HepG2 (cell line): Measurements from ENCODE around the gene SLC25A11.

Source experiments
- ASH2L ChIP-seq: fragments of 300-600, 200-600 bp; sonication (generic); IDR thresholded peaks from 2 replicates; pipeline ENCODE4 v1.7.0; 2017; ENCODE audit warnings: low read depth, mild to moderate bottlenecking, moderate library complexity, mixed read lengths, low read length; ENCODE audit not compliant: insufficient read length
- HES4 ChIP-seq: sonication (generic); formaldehyde crosslinking; IDR thresholded peaks from 2 replicates; pipeline ENCODE4 v1.9.0; 2021; ENCODE audit warnings: mild to moderate bottlenecking, missing genetic modification reagents, borderline replicate concordance
- JUNB ChIP-seq: sonication (generic); formaldehyde crosslinking; IDR thresholded peaks from 2 replicates; pipeline ENCODE4 v1.8.0; 2022; ENCODE audit warnings: missing genetic modification reagents, mild to moderate bottlenecking, borderline replicate concordance
- RAD21 ChIP-seq: fragments of 450-650 bp; formaldehyde crosslinking; IDR thresholded peaks from 2 replicates; pipeline ENCODE4 v1.5.0; 2020; ENCODE audit warnings: mild to moderate bottlenecking
- TCF7L2 ChIP-seq: IDR thresholded peaks from 2 replicates; pipeline ENCODE4 v1.6.1; 2011; ENCODE audit warnings: mild to moderate bottlenecking, low read depth, low read length, moderate library complexity
- ZNF431 ChIP-seq: sonication (generic); formaldehyde crosslinking; IDR thresholded peaks from 2 replicates; pipeline ENCODE4 v1.9.0; 2022; ENCODE audit warnings: missing genetic modification reagents, low read depth, mild to moderate bottlenecking, borderline replicate concordance
- TF ChIP-seq, protein P1 (sequence below): sonication (generic); formaldehyde crosslinking; IDR thresholded peaks from 2 replicates; pipeline ENCODE4 v1.5.0; 2020; ENCODE audit warnings: mild to moderate bottlenecking, missing genetic modification reagents, moderate library complexity
- TF ChIP-seq, protein P2 (sequence below): IDR thresholded peaks from 2 replicates; pipeline ENCODE4 v1.6.1; 2016
- TF ChIP-seq, protein P3 (sequence below): sonication (generic); formaldehyde crosslinking; IDR thresholded peaks from 2 replicates; pipeline ENCODE4 v1.5.0; 2020; ENCODE audit warnings: mild to moderate bottlenecking, missing genetic modification reagents
- TF ChIP-seq, protein P4 (sequence below): sonication (generic); formaldehyde crosslinking; IDR thresholded peaks from 2 replicates; pipeline ENCODE4 v1.8.1; 2023; ENCODE audit warnings: mild to moderate bottlenecking, missing genetic modification reagents
- TF ChIP-seq, protein P5 (sequence below): sonication (generic); formaldehyde crosslinking; IDR thresholded peaks from 2 replicates; pipeline ENCODE4 v1.8.0; 2022; ENCODE audit warnings: mild to moderate bottlenecking, missing genetic modification reagents, moderate library complexity

DNA sequence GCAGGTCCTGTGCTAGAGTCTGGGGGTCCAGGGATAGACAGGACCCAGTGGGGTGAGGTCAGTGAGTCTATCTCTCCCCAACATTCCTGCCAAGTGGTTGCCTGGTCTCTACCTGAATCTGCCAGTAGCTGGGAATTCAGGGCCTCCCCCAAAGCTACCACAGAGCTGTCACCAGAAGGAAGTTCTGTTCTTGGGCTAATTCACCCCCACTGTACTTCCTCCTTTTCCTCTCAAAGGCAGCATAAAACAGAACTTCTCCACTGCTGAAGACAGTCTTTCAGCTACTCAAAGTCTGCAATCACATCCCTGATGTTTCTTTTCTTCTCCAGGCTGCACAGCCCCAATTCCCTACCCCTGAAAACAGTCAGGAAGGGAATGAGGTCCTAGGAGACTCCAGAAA, 38.9 kb upstream of the SLC25A11 start:
- no peak for TF ChIP-seq HES4 (CRISPR knock-in tag)
- TF ChIP-seq, protein P1, sequence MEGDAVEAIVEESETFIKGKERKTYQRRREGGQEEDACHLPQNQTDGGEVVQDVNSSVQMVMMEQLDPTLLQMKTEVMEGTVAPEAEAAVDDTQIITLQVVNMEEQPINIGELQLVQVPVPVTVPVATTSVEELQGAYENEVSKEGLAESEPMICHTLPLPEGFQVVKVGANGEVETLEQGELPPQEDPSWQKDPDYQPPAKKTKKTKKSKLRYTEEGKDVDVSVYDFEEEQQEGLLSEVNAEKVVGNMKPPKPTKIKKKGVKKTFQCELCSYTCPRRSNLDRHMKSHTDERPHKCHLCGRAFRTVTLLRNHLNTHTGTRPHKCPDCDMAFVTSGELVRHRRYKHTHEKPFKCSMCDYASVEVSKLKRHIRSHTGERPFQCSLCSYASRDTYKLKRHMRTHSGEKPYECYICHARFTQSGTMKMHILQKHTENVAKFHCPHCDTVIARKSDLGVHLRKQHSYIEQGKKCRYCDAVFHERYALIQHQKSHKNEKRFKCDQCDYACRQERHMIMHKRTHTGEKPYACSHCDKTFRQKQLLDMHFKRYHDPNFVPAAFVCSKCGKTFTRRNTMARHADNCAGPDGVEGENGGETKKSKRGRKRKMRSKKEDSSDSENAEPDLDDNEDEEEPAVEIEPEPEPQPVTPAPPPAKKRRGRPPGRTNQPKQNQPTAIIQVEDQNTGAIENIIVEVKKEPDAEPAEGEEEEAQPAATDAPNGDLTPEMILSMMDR (CRISPR knock-in tag): no peak
- TF ChIP-seq, protein P2, sequence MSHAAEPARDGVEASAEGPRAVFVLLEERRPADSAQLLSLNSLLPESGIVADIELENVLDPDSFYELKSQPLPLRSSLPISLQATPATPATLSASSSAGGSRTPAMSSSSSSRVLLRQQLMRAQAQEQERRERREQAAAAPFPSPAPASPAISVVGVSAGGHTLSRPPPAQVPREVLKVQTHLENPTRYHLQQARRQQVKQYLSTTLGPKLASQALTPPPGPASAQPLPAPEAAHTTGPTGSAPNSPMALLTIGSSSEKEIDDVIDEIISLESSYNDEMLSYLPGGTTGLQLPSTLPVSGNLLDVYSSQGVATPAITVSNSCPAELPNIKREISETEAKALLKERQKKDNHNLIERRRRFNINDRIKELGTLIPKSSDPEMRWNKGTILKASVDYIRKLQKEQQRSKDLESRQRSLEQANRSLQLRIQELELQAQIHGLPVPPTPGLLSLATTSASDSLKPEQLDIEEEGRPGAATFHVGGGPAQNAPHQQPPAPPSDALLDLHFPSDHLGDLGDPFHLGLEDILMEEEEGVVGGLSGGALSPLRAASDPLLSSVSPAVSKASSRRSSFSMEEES (CRISPR knock-in tag): no peak
- TF ChIP-seq, protein P3, sequence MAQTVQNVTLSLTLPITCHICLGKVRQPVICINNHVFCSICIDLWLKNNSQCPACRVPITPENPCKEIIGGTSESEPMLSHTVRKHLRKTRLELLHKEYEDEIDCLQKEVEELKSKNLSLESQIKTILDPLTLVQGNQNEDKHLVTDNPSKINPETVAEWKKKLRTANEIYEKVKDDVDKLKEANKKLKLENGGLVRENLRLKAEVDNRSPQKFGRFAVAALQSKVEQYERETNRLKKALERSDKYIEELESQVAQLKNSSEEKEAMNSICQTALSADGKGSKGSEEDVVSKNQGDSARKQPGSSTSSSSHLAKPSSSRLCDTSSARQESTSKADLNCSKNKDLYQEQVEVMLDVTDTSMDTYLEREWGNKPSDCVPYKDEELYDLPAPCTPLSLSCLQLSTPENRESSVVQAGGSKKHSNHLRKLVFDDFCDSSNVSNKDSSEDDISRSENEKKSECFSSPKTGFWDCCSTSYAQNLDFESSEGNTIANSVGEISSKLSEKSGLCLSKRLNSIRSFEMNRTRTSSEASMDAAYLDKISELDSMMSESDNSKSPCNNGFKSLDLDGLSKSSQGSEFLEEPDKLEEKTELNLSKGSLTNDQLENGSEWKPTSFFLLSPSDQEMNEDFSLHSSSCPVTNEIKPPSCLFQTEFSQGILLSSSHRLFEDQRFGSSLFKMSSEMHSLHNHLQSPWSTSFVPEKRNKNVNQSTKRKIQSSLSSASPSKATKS (CRISPR knock-in tag): no peak
- TF ChIP-seq ZNF431: no peak
- TF ChIP-seq, protein P4, sequence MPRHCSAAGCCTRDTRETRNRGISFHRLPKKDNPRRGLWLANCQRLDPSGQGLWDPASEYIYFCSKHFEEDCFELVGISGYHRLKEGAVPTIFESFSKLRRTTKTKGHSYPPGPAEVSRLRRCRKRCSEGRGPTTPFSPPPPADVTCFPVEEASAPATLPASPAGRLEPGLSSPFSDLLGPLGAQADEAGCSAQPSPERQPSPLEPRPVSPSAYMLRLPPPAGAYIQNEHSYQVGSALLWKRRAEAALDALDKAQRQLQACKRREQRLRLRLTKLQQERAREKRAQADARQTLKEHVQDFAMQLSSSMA: no peak
- no peak for TF ChIP-seq RAD21
- TF ChIP-seq ASH2L: no peak
- TF ChIP-seq JUNB (CRISPR knock-in tag): no peak
- TF ChIP-seq, protein P5, sequence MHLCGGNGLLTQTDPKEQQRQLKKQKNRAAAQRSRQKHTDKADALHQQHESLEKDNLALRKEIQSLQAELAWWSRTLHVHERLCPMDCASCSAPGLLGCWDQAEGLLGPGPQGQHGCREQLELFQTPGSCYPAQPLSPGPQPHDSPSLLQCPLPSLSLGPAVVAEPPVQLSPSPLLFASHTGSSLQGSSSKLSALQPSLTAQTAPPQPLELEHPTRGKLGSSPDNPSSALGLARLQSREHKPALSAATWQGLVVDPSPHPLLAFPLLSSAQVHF (CRISPR knock-in tag): no peak
- TF ChIP-seq TCF7L2: no peak
